NT2/D1 (cell line): ENCODE measurements around the gene TNFSF12.
A peak's percentile ranks its signal among the peaks of the same experiment; 100 is the strongest.

Experiments used
- DNase-seq: peaks from one replicate; pipeline ENCODE4 v3.0.0-alpha.2; 2011; ENCODE audit warnings: low read depth, low spot score
- H3K27me3 ChIP-seq: 2 replicates; pipeline ENCODE4 v1.6.0; 2011; ENCODE audit warnings: mild to moderate bottlenecking; ENCODE audit not compliant: insufficient read length, insufficient read depth
- H3K36me3 ChIP-seq: 2 replicates; pipeline ENCODE4 v1.6.1; 2011; ENCODE audit warnings: mild to moderate bottlenecking, low read length, mixed read lengths; ENCODE audit not compliant: insufficient read depth, insufficient read length
- H3K4me1 ChIP-seq: 2 replicates; pipeline ENCODE4 v1.5.1; 2011; ENCODE audit not compliant: insufficient read depth, insufficient read length
- H3K4me3 ChIP-seq: 2 replicates; pipeline ENCODE4 v1.5.1; 2011; ENCODE audit warnings: low read depth; ENCODE audit not compliant: insufficient read length
- H3K9ac ChIP-seq: 2 replicates; pipeline ENCODE4 v1.6.0; 2011; ENCODE audit warnings: low read depth; ENCODE audit not compliant: insufficient read length
- H3K9me3 ChIP-seq: 2 replicates; pipeline ENCODE4 v1.5.1; 2011; ENCODE audit warnings: mild to moderate bottlenecking, low read length; ENCODE audit not compliant: insufficient read depth
- SUZ12 ChIP-seq: IDR thresholded peaks from 2 replicates; pipeline ENCODE4 v1.6.1; 2011; ENCODE audit not compliant: insufficient read length, insufficient read depth; ENCODE audit errors: extremely low read depth
- YY1 ChIP-seq: IDR thresholded peaks from 2 replicates; pipeline ENCODE4 v1.6.1; 2011; ENCODE audit not compliant: insufficient read length, insufficient read depth
- ZNF274 ChIP-seq: IDR thresholded peaks from 2 replicates; pipeline ENCODE4 v1.6.1; 2011; ENCODE audit warnings: mild to moderate bottlenecking, low read depth, low read length

The TNFSF12 gene

GRCh38 chr17:7586673-7587419 is 38.0 kb downstream of the TNFSF12 start:
- H3K4me3 ChIP-seq: no peak overlapping the region
- H3K9ac ChIP-seq: peak overlapping the region; percentile 42
- no peaks in the 10 kb centered on the region for H3K27me3 ChIP-seq
- no peaks in the 10 kb centered on the region for H3K9me3 ChIP-seq
- H3K36me3 ChIP-seq: peaks cover 51% of the 10 kb centered on the region
- DNase-seq: no peak
- no peak for TF ChIP-seq YY1
- no peak for TF ChIP-seq SUZ12
- TF ChIP-seq ZNF274: no peak
- H3K4me1 ChIP-seq: peaks cover 21% of the 10 kb centered on the region

GRCh38 chr17:7587420-7588151 is 38.7 kb downstream of the TNFSF12 start:
- Histone ChIP-seq H3K27me3 (no peaks in the 10 kb centered on the region), H3K9ac (peak overlapping the region; percentile 81), H3K9me3 (no peaks in the 10 kb centered on the region), H3K4me3 (peak overlapping the region; percentile 12), H3K4me1 (peaks cover 18% of the 10 kb centered on the region), H3K36me3 (peaks cover 52% of the 10 kb centered on the region)
- TF ChIP-seq ZNF274: no peak
- no peak for TF ChIP-seq YY1
- no peak for TF ChIP-seq SUZ12
- no peak for DNase-seq

DNA sequence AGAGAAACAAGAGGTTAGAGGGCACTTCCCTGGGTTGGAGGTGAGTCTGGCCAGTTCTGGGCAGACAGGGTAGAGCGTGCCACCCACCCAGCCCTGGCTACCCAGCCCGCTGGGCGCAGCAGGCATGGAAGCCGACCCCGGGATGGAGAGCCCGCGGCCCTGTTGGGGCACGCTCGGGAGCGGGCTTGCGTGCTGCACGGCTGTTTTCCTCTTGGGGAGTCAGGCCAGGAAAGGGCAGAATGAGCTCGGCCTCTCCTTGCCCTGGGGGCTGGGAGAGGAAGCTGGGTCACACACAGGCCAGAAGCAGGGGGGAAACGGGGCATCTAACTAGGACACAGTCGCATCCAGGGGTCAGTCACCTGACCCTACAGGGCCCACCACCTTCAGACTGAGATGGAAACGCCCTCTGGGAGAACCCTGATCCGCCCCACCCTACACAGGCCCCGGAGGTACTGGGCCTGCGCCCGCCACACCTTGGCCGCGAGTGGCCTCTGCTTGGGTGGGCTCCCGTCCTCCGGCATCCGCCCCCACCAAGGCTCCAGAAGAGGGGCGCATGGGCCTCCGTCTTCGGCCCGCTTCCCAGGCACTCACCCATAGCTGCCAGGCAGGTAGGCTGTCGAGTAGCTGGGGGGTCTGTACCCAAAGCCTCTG is 39.8 kb downstream of the TNFSF12 start:
- Histone ChIP-seq H3K4me3 (peak overlapping the region; percentile 50), H3K27me3 (no peaks in the 10 kb centered on the region), H3K36me3 (peaks cover 58% of the 10 kb centered on the region), H3K9me3 (no peaks in the 10 kb centered on the region), H3K4me1 (peaks cover 14% of the 10 kb centered on the region), H3K9ac (peak overlapping the region; percentile 81)
- no peak for DNase-seq
- TF ChIP-seq SUZ12 (no peak), ZNF274 (no peak), YY1 (no peak)

- Histone ChIP-seq H3K4me3 (peak overlapping the region; percentile 50), H3K9me3 (no peaks in the 10 kb centered on the region), H3K27me3 (no peaks in the 10 kb centered on the region), H3K36me3 (peaks cover 65% of the 10 kb centered on the region), H3K4me1 (peaks cover 14% of the 10 kb centered on the region), H3K9ac (peak overlapping the region; percentile 81)
- no peak for DNase-seq
- TF ChIP-seq YY1 (no peak), ZNF274 (no peak), SUZ12 (no peak)
These were observed 40.5 kb downstream of the TNFSF12 start for GRCh38 chr17:7589204-7589868.

DNA sequence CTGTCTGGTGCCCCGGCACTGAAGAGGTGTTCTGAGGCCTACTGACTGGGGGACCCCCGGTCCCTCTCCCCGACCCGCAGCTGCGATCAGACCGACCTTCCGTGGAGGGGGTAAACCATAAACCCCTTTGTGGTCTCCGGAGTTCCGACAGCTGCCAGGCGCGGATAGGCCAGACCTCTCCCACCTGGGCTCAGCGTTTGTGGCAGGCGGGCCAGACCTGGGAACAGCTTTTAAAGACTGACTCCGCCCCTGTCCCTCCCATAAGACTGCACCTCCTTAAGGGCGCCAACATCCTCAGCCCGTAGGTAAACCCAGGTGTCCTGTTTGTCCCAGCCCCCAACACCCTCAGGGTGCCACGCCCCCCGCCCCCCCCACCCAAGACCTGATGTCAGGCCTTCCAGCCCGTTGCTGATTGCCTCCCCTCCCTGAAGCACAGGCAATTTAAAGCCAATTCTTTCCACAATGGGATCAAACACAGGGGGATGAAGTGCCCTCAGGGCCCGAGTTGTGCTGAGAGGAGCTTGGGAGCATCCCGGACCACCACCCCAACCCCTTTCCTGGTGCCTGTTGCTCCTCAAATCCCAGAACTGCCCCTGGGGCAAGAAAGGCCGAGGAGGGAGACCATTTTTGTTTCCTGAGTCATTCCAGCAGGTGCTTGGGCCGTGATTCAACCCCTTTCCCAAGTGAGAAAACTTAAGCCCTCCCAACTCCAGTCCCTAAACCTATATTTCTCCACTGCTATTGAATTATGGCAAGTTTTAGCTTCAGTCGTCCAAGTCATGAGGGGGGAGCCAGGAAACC is 41.2 kb downstream of the TNFSF12 start, which contains the start of gene SOX15:
TSS of gene SOX15 (minus strand) at position 204 of the 801 bp plus-strand sequence. CDS start 418 bp downstream, outside the sequence.
- Histone ChIP-seq H3K9ac (peak within 1 kb of the TSS; percentile 81), H3K9me3 (no peaks in the 10 kb centered on the region), H3K36me3 (peaks cover 72% of the 10 kb centered on the region), H3K4me3 (peak within 1 kb of the TSS; percentile 50), H3K4me1 (peaks cover 14% of the 10 kb centered on the region), H3K27me3 (no peaks in the 10 kb centered on the region)
- no peak for TF ChIP-seq ZNF274
- no peak for TF ChIP-seq YY1
- TF ChIP-seq SUZ12: no peak
- DNase-seq: no peak

DNA sequence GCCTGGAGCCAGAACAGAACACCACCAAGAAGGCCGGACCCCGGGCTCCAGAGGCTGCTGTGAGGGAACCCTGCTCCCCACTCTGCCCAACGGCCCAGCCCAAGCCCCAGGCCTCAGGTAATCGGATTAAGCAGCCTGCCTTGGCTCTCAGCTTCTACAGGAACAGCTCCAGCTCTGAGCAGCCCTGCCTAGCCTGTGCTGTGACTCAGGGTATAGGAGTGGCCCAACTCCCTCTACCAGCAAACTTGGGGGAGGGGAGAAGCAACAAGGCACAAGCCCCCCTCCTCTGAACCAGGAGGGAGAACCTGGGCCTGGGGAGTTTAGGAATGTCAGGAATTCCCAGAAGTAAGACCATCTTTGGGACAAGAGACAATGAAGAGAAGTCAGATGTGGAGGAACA is 41.9 kb downstream of the TNFSF12 start:
- peaks cover 14% of the 10 kb centered on the region for H3K4me1 ChIP-seq
- no peaks in the 10 kb centered on the region for H3K9me3 ChIP-seq
- H3K27me3 ChIP-seq: no peaks in the 10 kb centered on the region
- TF ChIP-seq YY1: no peak
- no peak for TF ChIP-seq ZNF274
- TF ChIP-seq SUZ12: no peak
- H3K9ac ChIP-seq: peak overlapping the region; percentile 70
- peaks cover 74% of the 10 kb centered on the region for H3K36me3 ChIP-seq
- peak; percentile 88 for DNase-seq
- no peak overlapping the region for H3K4me3 ChIP-seq
